GM10266 (cell line): ENCODE results near the gene LEPROT.

ENCODE experiments used
- DNase-seq: peaks from one replicate; pipeline ENCODE4 v3.0.0; 2012; ENCODE audit errors: extremely low spot score
- TF ChIP-seq, protein P1 (sequence below): IDR thresholded peaks from 2 replicates; pipeline ENCODE4 v1.5.1; 2012; ENCODE audit warnings: mild to moderate bottlenecking, low read depth; ENCODE audit not compliant: control insufficient read depth, insufficient read depth; ENCODE audit errors: missing control alignments

LEPROT gene

DNA sequence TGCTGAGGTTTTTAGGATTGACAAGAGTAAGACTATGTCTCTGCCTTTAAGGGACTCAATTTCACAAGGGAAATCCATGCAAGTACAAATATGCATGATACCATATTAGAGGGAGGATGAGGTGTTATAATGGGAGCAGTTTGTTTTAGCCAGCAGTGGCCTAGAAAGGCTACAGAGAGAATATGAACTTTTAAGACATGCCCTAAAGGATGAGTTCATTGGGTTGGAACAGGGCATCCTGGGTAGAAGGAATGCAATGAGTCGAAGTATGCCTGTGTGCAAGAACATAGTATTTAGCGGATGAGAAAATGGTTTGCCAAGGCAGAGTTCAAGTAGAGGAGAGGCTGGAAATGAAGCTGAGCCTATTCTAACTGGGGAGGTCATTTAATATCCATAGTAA, 32.6 kb upstream of the LEPROT start:
- no peak for DNase-seq
- TF ChIP-seq, protein P1, sequence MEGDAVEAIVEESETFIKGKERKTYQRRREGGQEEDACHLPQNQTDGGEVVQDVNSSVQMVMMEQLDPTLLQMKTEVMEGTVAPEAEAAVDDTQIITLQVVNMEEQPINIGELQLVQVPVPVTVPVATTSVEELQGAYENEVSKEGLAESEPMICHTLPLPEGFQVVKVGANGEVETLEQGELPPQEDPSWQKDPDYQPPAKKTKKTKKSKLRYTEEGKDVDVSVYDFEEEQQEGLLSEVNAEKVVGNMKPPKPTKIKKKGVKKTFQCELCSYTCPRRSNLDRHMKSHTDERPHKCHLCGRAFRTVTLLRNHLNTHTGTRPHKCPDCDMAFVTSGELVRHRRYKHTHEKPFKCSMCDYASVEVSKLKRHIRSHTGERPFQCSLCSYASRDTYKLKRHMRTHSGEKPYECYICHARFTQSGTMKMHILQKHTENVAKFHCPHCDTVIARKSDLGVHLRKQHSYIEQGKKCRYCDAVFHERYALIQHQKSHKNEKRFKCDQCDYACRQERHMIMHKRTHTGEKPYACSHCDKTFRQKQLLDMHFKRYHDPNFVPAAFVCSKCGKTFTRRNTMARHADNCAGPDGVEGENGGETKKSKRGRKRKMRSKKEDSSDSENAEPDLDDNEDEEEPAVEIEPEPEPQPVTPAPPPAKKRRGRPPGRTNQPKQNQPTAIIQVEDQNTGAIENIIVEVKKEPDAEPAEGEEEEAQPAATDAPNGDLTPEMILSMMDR: no peak

DNA sequence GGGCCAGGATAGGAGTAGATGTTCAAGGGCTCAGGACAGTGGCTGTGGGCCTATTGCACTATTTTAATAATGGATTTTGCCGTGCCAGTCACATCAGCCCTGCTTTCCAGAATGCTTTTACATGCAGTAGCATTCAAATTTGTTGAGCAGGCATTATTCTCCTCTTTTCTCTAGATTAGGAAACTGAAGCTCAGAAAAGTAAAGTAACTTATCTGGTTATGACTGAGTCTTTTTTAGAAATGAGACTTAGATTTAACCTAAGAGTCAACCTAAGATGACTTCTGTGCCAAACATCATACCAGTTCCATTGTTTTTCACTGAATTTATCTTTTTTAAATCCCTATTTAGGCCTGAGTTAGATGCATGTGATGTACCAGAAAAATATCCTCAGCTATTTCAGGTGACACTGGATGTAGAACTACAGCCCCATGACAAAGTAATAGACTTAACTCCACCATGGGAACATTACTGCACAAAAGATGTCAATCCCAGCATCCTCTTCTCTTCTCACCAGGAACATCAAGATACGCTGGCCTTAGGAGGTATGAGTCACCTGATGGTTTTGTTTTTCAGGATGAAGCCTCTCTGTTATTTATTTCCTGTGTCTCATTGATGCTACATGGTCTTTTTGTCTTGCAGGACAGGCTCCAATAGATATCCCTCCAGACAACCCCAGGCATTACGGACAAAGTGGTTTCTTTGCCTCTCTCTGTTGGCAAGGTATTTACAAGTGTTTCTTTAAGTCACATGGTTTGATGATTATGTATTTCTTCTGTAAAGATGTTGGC, 31.4 kb upstream of the LEPROT start:
- no peak for DNase-seq
- TF ChIP-seq, protein P1: no peak

- DNase-seq: no peak
- TF ChIP-seq, protein P1: no peak
Observed at GRCh38 chr1:65392497-65392896, 28.0 kb upstream of the LEPROT start.

GRCh38 chr1:65393347-65393746, 27.1 kb upstream of the LEPROT start:
- DNase-seq: no peak
- TF ChIP-seq, protein P1: no peak

GRCh38 chr1:65393928-65394327, 26.5 kb upstream of the LEPROT start:
- TF ChIP-seq, protein P1: no peak
- no peak for DNase-seq

GRCh38 chr1:65395887-65396612, 24.4 kb upstream of the LEPROT start:
- no peak for DNase-seq
- TF ChIP-seq, protein P1: no peak

GRCh38 chr1:65398083-65398482, 22.4 kb upstream of the LEPROT start:
- TF ChIP-seq, protein P1: no peak

More at GRCh38 chr1:65398083-65398482, 22.4 kb upstream of the LEPROT start:
- no peak for DNase-seq
